Hematopoietic multipotent progenitor cell treated with erythropoietin and hydrocortisone succinate and interleukin-3 and kit ligand, for 15 days (in vitro differentiated cells): ENCODE results near the gene C8A.

ENCODE experiments used
- DNase-seq: peaks from one replicate; pipeline ENCODE4 v3.0.0-alpha.2; 2015; ENCODE audit warnings: low spot score

C8A gene

GRCh38 chr1:56837244-56837939 is 17.2 kb upstream of the C8A start:
- DNase-seq, result no peak

GRCh38 chr1:56838759-56839158 is 15.8 kb upstream of the C8A start:
- no peak for DNase-seq

- DNase-seq, result no peak
These were observed 11.1 kb upstream of the C8A start for GRCh38 chr1:56843544-56843943.

GRCh38 chr1:56844545-56845136 is 10.0 kb upstream of the C8A start:
- no peak for DNase-seq

GRCh38 chr1:56845343-56845742 is 9.3 kb upstream of the C8A start:
- no peak for DNase-seq

- DNase-seq, result no peak
These were observed 4.8 kb upstream of the C8A start for GRCh38 chr1:56849750-56850149.

GRCh38 chr1:56850411-56850810 is 4.2 kb upstream of the C8A start:
- DNase-seq, result no peak

GRCh38 chr1:56850922-56851321 is 3.7 kb upstream of the C8A start:
- DNase-seq, result no peak

GRCh38 chr1:56852476-56852875 is 2.1 kb upstream of the C8A start:
- DNase-seq, result no peak

GRCh38 chr1:56855190-56855589 is 593 bp downstream of the C8A start:
- DNase-seq, result no peak

GRCh38 chr1:56856186-56856585 is 1.6 kb downstream of the C8A start:
- DNase-seq, result no peak

- DNase-seq, result no peak
These were observed 4.7 kb downstream of the C8A start for GRCh38 chr1:56859287-56859686.

- no peak for DNase-seq
These were observed 8.8 kb downstream of the C8A start for GRCh38 chr1:56863265-56863992.

GRCh38 chr1:56864430-56864829 is 9.8 kb downstream of the C8A start:
- no peak for DNase-seq

- no peak for DNase-seq
These were observed 12.1 kb downstream of the C8A start for GRCh38 chr1:56866656-56867055.

GRCh38 chr1:56867491-56867890 is 12.9 kb downstream of the C8A start:
- DNase-seq, result no peak

GRCh38 chr1:56868761-56869160 is 14.2 kb downstream of the C8A start:
- DNase-seq, result no peak

GRCh38 chr1:56872597-56872996 is 18.0 kb downstream of the C8A start:
- no peak for DNase-seq

GRCh38 chr1:56873213-56873612 is 18.6 kb downstream of the C8A start:
- no peak for DNase-seq

GRCh38 chr1:56874689-56875088 is 20.1 kb downstream of the C8A start:
- no peak for DNase-seq

- no peak for DNase-seq
These were observed 23.4 kb downstream of the C8A start for GRCh38 chr1:56877973-56878372.

- DNase-seq, result no peak
These were observed 26.2 kb downstream of the C8A start for GRCh38 chr1:56880774-56881173.

- DNase-seq, result no peak
These were observed 26.8 kb downstream of the C8A start for GRCh38 chr1:56881417-56881816.
